ENCODE data around the gene RERE.
"Not testable (repeated sequence)": the region's sequence is repeated elsewhere in the genome, so short reads cannot be mapped to it uniquely, and the experiment has no call there.

RERE gene

DNA sequence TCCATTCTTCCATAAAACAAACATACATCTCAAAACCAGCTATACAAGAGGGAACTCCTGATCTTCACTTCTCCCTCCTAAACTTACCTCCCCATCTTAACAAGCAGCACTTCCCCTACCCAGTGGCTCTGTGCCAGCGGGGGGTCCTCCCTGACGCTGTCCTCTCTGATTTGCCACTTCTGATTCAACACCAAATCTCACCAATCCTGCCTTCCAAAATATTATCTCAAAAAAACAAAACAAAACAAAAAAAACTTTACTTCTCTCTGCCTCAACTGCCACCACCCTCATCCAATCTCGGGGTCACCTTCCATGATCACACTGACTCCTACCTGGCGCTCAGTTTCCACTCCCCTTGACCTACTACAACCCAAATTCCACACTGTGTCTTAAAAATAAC is 426.7 kb downstream of the RERE start:
- DNase-seq = no peak

- DNase-seq = peak; percentile 27
Observed at GRCh38 chr1:8389958-8390535, 427.4 kb downstream of the RERE start.

- DNase-seq = no peak
Observed at GRCh38 chr1:8388732-8389562, 428.5 kb downstream of the RERE start.

GRCh38 chr1:8386247-8386646 is 431.2 kb downstream of the RERE start:
- no peak for DNase-seq

- DNase-seq = no peak
Observed at GRCh38 chr1:8384577-8384976, 432.9 kb downstream of the RERE start.

DNA sequence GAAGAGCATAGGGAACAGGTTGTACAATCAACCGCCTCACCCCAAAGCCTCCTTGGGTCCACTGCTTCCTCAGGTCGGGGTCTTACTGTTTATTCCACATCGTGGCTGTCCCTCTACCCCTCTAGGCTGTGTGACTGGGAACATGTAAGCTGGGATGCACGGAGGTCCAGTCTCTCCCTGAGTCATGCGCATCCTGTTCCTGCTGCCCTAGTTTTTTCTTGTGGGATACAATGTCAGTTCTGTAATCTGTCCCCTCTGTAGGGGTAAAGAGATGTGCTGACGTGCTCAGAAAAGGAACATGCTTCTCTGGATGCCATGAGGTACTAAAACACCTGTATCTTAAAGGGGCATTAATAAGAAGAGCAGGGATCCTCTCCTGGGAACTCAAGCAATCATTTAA is 433.4 kb downstream of the RERE start:
- DNase-seq = no peak

GRCh38 chr1:8382608-8383505 is 434.6 kb downstream of the RERE start:
- no peak for DNase-seq

DNA sequence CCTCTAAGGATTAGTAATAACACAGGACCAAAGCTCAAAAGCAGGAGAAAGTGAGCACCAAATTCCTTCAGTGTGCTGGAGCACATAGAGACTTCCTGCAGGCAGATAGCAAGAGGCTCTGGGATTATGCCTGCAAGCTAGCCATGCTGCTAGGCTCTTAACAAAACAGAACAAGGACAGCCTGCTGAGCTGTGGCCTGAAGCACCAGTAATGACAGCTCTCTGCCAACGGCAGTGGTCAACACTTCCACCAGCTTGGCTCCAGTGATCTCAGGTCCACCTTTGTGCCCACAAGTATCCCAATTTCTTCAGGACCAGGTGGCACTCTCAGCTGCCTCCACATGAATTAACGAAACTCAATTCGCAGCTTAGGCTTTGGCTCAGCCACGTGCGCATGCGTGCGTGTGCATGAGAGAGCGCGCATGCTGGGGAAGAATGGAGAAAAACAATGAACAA is 435.4 kb downstream of the RERE start:
- no peak for DNase-seq

DNA sequence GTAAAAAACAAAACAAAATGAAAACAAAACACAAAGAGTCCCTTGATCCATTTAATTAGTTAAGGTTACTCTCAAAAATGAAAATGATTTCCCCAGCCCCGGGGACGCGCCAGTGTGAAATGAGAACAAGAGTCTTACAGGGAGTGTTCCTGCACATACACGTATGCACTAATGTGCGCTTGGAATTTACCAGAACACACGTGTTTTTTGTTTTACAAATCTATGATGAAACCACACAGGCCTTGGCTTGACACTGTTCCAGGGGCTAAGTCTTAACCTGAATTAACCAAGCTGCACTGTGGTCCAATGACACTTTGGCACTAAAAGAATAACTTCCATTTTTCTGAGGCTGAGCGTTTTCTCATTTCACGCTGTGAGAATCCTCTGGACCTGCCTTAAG is 435.8 kb downstream of the RERE start:
- DNase-seq = no peak

- DNase-seq = not testable (repeated sequence)
Observed at GRCh38 chr1:8380310-8380709, 437.1 kb downstream of the RERE start.

DNA sequence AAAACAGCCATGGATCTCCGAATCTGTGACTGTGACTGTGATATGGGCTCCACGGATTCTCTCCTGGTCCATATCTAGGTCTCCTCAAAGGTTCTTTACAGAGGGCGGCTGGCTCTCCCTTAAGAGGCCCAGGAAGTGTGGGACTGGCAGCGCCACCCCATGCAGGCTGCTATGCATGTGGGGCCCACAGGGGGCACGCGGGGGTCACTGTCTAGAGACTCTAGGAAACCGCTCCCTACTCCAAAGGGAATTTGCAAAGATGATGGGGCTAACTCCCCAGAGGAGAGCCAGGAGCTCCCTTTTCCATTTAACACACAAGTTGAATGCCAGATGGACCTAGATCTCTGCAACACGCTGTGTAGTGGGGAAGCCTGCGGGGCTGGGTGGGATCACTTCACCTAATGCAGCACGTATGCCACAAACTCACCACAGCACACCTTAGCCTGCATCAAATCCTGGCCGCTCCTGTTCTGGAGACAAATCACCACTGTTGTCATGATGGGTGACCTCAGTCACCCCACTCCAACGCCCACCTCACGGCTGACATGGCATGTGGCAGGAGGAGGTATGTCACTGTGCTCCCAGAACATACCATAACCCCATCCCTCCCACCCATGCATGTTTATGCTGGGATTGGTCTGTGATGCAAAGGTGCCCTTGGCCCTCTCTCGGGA is 437.8 kb downstream of the RERE start:
- no peak for DNase-seq

GRCh38 chr1:8378981-8379470 is 438.4 kb downstream of the RERE start:
- no peak for DNase-seq

- no peak for DNase-seq
Observed at GRCh38 chr1:8378178-8378577, 439.3 kb downstream of the RERE start.

- DNase-seq = no peak
Observed at GRCh38 chr1:8377271-8377981, 440.0 kb downstream of the RERE start.

- no peak for DNase-seq
Observed at GRCh38 chr1:8376358-8376840, 441.0 kb downstream of the RERE start.

- no peak for DNase-seq
Observed at GRCh38 chr1:8374812-8375211, 442.6 kb downstream of the RERE start.

DNA sequence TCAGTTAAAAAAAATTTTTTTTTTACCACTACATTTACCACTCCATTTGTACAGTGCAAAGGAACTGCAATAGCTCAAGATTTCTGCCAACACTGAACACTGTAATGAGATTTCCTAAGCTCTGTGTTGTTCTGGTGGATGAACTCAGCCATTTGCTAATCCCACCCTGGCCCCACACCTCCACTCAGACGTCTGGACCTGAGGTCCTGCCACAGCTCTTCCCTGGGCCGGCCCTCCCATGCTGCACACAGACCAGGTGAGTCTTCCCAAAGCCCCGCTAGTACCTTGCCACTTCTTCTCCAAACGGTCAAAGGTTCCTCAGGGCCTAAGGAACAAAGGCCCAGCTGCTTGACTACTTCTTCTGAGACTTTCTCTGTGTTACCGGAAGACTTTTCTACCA is 443.1 kb downstream of the RERE start:
- no peak for DNase-seq

DNA sequence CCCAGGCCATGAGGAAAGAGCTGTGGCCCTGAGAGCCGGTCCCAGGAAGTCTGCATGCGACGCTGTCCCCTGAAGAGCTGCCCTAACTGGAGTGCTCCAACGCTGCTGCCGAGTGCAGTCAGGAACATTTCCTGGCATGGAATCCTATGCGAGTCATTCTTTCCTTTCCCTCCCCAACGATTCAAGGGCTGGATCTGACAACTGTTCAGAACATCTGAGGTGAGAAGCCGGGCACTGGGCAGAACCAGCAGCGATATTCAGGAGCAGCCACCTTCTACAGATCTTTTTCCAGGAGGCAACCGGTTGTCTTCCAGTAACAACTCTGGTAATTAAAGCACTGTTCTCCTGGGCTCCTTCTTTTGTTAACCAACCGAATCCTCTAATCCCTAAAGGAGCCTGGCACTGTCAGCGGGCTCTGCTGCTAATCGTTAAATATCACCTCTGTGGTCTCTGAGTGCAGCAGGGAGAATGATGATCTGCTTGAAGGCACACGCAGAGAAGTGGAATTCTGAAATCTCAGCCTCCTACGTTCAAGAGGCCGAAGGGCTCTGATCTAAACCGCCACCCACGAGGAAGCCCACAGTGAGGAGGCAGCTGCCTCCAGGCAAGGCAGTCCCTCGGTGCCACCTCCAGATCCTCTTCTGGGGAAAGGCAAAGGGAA is 443.7 kb downstream of the RERE start:
- no peak for DNase-seq

DNA sequence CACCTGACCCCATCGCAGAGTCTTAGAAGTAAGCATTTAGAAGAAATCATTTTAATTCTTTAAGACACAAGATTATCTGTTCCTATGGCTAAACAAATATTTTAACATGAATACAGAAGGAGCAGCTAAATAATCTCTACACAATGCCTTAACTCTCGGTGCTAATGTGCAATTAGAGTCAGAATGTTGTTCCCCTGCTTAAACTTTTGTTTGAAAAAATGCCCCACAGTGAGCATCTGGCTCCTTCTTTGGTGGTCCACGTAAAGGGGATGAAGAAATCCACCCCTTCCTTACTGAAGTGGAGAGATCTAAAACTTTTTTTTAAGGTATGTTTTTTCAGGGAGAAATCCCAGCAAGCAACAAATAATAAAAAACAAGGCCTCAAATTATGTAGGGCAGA is 444.3 kb downstream of the RERE start:
- DNase-seq = no peak

- no peak for DNase-seq
Observed at GRCh38 chr1:8371372-8371991, 446.0 kb downstream of the RERE start.

GRCh38 chr1:8370905-8371315 is 446.5 kb downstream of the RERE start:
- DNase-seq = no peak

All from activated naive CD4-positive, alpha-beta T cell treated with anti-CD3 and anti-CD28 coated beads, Interleukin-2, amount 50 U/mL, for 16 hours (primary cell).